ENCODE data around the gene RAB40C. TPM values are rescaled to one million over a fixed set of nuclear protein-coding genes. Genes with fewer than 3 reads are reported as not detected.

Gene RAB40C
- polyA plus RNA-seq, 1 donor = 27.1 TPM

DNA sequence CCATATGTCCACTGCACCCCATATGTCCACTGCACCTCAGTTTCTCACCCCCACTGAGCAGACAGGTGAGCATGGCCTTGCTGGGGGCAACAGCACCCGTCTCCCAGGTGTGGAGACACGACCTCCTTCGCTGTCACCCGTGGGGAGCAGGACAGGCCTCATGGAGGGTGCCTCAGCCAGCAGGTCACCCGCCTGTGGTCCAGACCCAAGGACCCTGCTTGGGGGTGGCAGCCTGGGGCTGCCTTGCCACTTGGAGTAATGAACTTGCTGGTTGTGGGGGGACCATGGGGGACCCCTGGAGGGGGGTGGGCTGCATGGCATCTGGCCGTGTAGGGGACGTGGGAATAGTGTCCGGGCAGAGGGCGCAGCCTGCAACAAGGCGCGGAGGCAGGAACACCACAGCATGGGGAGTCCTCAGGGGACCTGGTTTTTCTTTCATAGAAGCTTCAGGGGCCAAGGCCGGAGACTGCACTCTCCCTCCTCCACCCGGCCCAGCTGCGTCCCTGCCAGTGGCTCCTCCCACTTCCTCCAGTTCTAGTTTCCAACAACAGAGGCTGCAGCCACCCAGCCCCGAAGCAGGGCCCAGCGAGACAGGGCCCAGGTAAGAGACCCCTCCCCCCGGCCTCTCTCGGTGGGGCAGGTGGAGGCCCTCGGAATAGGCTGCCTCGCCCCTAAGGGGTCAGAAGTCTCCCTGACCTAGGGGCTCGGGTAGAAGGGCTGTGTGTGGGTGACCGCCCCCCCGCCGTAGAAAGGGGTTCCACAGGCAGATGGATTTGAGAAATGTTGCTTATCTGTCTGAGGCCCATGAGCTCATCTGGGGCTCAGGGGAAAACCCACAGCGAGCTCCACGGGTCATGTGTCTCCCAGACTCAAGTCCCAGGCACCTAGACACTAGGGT lies 23.1 kb upstream of the RAB40C start, which contains the start of gene NHLRC4:
Gene NHLRC4 (plus strand): TSS at position 531 of the 898 bp plus-strand sequence. CDS start 1,043 bp downstream, outside the sequence.
- Histone ChIP-seq H3K36me3 (ENCODE audit: control insufficient read depth, insufficient read depth, low read length) (no peaks in the 10 kb centered on the region), H3K4me1 (ENCODE audit: control insufficient read depth, insufficient read depth, low read length) (peaks cover 39% of the 10 kb centered on the region), H3K9me3 (ENCODE audit: control insufficient read depth, low read depth, low read length) (peaks cover 3% of the 10 kb centered on the region), H3K27ac (ENCODE audit: low read length) (peak within 1 kb of the TSS; percentile 56), H3K4me3 (ENCODE audit: low read length) (peak within 1 kb of the TSS; percentile 11), H3K27me3 (ENCODE audit: control insufficient read depth, insufficient read depth, low read length) (peaks cover 14% of the 10 kb centered on the region)
- no CpG with 5 or more reads among the region's 26 CpGs for WGBS (ENCODE audit: insufficient coverage, low lambda C conversion rate)
- peak; percentile 60 to 80 for DNase-seq

GRCh38 chr16:567373-568256 lies 22.3 kb upstream of the RAB40C start:
- no peaks in the 10 kb centered on the region for H3K36me3 ChIP-seq (ENCODE audit: control insufficient read depth, insufficient read depth, low read length)
- H3K4me3 ChIP-seq (ENCODE audit: low read length) = no peak overlapping the region
- H3K27me3 ChIP-seq (ENCODE audit: control insufficient read depth, insufficient read depth, low read length) = peaks cover 5% of the 10 kb centered on the region
- H3K4me1 ChIP-seq (ENCODE audit: control insufficient read depth, insufficient read depth, low read length) = peaks cover 39% of the 10 kb centered on the region
- no CpG with 5 or more reads among the region's 35 CpGs for WGBS (ENCODE audit: insufficient coverage, low lambda C conversion rate)
- peaks cover 3% of the 10 kb centered on the region for H3K9me3 ChIP-seq (ENCODE audit: control insufficient read depth, low read depth, low read length)
- peak overlapping the region; percentile 56 for H3K27ac ChIP-seq (ENCODE audit: low read length)
- peak in 1 of 2 donors; percentile 70 for DNase-seq

- no peak for DNase-seq
- Histone ChIP-seq H3K27ac (ENCODE audit: low read length) (no peak overlapping the region), H3K4me3 (ENCODE audit: low read length) (no peak overlapping the region), H3K36me3 (ENCODE audit: control insufficient read depth, insufficient read depth, low read length) (no peaks in the 10 kb centered on the region), H3K27me3 (ENCODE audit: control insufficient read depth, insufficient read depth, low read length) (no peaks in the 10 kb centered on the region), H3K4me1 (ENCODE audit: control insufficient read depth, insufficient read depth, low read length) (peaks cover 39% of the 10 kb centered on the region), H3K9me3 (ENCODE audit: control insufficient read depth, low read depth, low read length) (peaks cover 3% of the 10 kb centered on the region)
- no CpG with 5 or more reads among the region's 11 CpGs for WGBS (ENCODE audit: insufficient coverage, low lambda C conversion rate)
These were observed 21.2 kb upstream of the RAB40C start for GRCh38 chr16:568401-569258.

DNA sequence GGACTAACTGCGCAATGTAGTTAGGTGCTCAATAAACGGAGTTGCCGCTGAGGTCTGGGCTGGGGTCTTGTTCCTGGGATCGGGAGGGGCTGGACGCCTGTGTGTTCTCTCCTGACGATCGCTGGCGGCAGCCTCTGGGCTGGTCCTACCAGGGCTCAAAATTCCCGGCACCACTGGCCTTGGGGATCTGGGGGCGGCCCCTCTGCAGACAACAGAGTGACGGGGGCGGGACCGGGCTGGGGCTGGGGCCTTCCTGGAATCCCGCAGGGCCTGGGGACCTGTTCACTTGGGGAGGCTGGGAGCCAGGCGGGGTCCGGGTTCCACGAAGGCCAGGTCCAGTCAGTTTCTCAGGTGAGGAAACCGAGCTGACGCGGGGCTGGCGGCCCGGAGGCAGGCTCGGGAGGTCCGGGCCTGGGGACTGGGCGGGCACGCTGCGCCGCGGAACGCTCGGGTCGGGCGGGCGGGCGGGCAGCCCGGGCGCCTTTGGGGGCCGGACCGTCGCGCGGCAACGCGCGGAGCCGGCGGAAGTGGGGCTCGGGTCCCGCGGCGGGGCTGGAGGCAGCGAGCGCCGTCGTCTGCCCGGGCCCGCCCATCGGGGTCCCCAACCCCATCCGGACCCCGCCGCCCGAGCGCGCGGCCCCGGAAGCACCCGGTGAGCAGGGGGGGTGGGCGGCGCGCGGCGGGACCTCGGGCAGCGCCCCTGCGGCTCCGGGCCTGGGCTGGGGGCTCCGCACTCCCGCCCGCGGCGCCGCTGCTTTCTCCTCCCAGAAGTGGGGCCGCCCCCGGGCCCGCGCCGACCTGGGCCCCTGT lies 20.2 kb upstream of the RAB40C start, which contains the start of gene PIGQ:
Gene PIGQ (plus strand): TSS at position 524 of the 810 bp plus-strand sequence. CDS start 4,107 bp downstream, outside the sequence.
- Histone ChIP-seq H3K36me3 (ENCODE audit: control insufficient read depth, insufficient read depth, low read length) (peaks cover 1% of the 10 kb centered on the region), H3K27ac (ENCODE audit: low read length) (peak within 1 kb of the TSS; percentile 30), H3K4me3 (ENCODE audit: low read length) (peak within 1 kb of the TSS; percentile 72), H3K27me3 (ENCODE audit: control insufficient read depth, insufficient read depth, low read length) (no peaks in the 10 kb centered on the region), H3K4me1 (ENCODE audit: control insufficient read depth, insufficient read depth, low read length) (peaks cover 39% of the 10 kb centered on the region), H3K9me3 (ENCODE audit: control insufficient read depth, low read depth, low read length) (peaks cover 3% of the 10 kb centered on the region)
- no CpG with 5 or more reads among the region's 87 CpGs for WGBS (ENCODE audit: insufficient coverage, low lambda C conversion rate)
- peak in 1 of 2 donors; percentile 81 for DNase-seq

- no peak for DNase-seq
- no peaks in the 10 kb centered on the region for H3K27me3 ChIP-seq (ENCODE audit: control insufficient read depth, insufficient read depth, low read length)
- peaks cover 14% of the 10 kb centered on the region for H3K4me1 ChIP-seq (ENCODE audit: control insufficient read depth, insufficient read depth, low read length)
- H3K36me3 ChIP-seq (ENCODE audit: control insufficient read depth, insufficient read depth, low read length) = peaks cover 17% of the 10 kb centered on the region
- no peak overlapping the region for H3K27ac ChIP-seq (ENCODE audit: low read length)
- no CpG with 5 or more reads among the region's 27 CpGs for WGBS (ENCODE audit: insufficient coverage, low lambda C conversion rate)
- H3K9me3 ChIP-seq (ENCODE audit: control insufficient read depth, low read depth, low read length) = no peaks in the 10 kb centered on the region
- no peak overlapping the region for H3K4me3 ChIP-seq (ENCODE audit: low read length)
These were observed 16.8 kb upstream of the RAB40C start for GRCh38 chr16:572865-573650.

- H3K4me1 ChIP-seq (ENCODE audit: control insufficient read depth, insufficient read depth, low read length) = peaks cover 3% of the 10 kb centered on the region
- no peak overlapping the region for H3K4me3 ChIP-seq (ENCODE audit: low read length)
- no peak overlapping the region for H3K27ac ChIP-seq (ENCODE audit: low read length)
- no CpG with 5 or more reads among the region's 46 CpGs for WGBS (ENCODE audit: insufficient coverage, low lambda C conversion rate)
- H3K36me3 ChIP-seq (ENCODE audit: control insufficient read depth, insufficient read depth, low read length) = peaks cover 17% of the 10 kb centered on the region
- no peaks in the 10 kb centered on the region for H3K9me3 ChIP-seq (ENCODE audit: control insufficient read depth, low read depth, low read length)
- DNase-seq = no peak
- no peaks in the 10 kb centered on the region for H3K27me3 ChIP-seq (ENCODE audit: control insufficient read depth, insufficient read depth, low read length)
These were observed 15.7 kb upstream of the RAB40C start for GRCh38 chr16:574021-574760.

- H3K27ac ChIP-seq (ENCODE audit: low read length) = no peak overlapping the region
- no peaks in the 10 kb centered on the region for H3K27me3 ChIP-seq (ENCODE audit: control insufficient read depth, insufficient read depth, low read length)
- H3K4me3 ChIP-seq (ENCODE audit: low read length) = no peak overlapping the region
- H3K36me3 ChIP-seq (ENCODE audit: control insufficient read depth, insufficient read depth, low read length) = peaks cover 19% of the 10 kb centered on the region
- no CpG with 5 or more reads among the region's 36 CpGs for WGBS (ENCODE audit: insufficient coverage, low lambda C conversion rate)
- H3K9me3 ChIP-seq (ENCODE audit: control insufficient read depth, low read depth, low read length) = no peaks in the 10 kb centered on the region
- H3K4me1 ChIP-seq (ENCODE audit: control insufficient read depth, insufficient read depth, low read length) = no peaks in the 10 kb centered on the region
- DNase-seq = no peak
These were observed 14.3 kb upstream of the RAB40C start for GRCh38 chr16:575354-576196.
